DND-41 (cell line): ENCODE data around the gene ARMH3.

Source experiments
- CTCF ChIP-seq: IDR thresholded peaks from 2 replicates; pipeline ENCODE4 v1.5.1; 2012; ENCODE audit warnings: borderline replicate concordance, low read length, moderate library complexity, mild to moderate bottlenecking; ENCODE audit not compliant: poor library complexity, severe bottlenecking; ENCODE audit errors: extremely low read depth
- EZH2 ChIP-seq: IDR thresholded peaks from 3 replicates; pipeline ENCODE4 v1.6.1; 2012; ENCODE audit warnings: borderline replicate concordance, low read depth, mild to moderate bottlenecking, moderate library complexity, low read length, inconsistent platforms; ENCODE audit not compliant: severe bottlenecking

GRCh38 chr10:102066399-102067088 is 10.6 kb upstream of the ARMH3 start:
- no peak for TF ChIP-seq EZH2
- TF ChIP-seq CTCF: no peak
